ENCODE measurements around the gene ROBO1. TPM values are rescaled to one million over a fixed set of nuclear protein-coding genes. Genes with fewer than 3 reads are reported as not detected.

Gene ROBO1
- total RNA-seq, 1 donor: 88.5 TPM

DNA sequence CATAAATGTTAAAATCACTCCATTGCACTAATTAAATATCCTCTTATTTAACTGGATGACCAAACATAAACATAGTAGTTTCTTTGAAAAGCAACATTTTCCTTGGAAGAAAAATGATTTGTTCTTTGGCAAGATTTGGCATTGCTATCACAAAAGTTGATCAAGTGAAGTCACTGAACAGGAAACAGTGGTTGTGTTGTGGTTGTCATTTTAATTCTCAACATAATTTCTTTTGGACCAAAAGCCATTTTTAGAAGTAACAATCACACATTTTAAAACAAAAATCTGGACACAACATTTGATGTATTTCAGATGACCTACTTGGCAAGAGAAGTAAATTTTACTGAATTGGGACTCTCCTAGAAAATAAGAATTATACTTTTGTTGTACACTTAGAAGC, 872.3 kb downstream of the ROBO1 start:
- TF ChIP-seq, protein P1, sequence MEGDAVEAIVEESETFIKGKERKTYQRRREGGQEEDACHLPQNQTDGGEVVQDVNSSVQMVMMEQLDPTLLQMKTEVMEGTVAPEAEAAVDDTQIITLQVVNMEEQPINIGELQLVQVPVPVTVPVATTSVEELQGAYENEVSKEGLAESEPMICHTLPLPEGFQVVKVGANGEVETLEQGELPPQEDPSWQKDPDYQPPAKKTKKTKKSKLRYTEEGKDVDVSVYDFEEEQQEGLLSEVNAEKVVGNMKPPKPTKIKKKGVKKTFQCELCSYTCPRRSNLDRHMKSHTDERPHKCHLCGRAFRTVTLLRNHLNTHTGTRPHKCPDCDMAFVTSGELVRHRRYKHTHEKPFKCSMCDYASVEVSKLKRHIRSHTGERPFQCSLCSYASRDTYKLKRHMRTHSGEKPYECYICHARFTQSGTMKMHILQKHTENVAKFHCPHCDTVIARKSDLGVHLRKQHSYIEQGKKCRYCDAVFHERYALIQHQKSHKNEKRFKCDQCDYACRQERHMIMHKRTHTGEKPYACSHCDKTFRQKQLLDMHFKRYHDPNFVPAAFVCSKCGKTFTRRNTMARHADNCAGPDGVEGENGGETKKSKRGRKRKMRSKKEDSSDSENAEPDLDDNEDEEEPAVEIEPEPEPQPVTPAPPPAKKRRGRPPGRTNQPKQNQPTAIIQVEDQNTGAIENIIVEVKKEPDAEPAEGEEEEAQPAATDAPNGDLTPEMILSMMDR (IDR thresholded peaks at IDR 0.05; ENCODE audit: insufficient read depth, low read depth, low read length): no peak
- DNase-seq (ENCODE audit: low read depth): no peak
- H3K4me3 ChIP-seq (ENCODE audit: low read depth, low read length): no peak overlapping the region

DNA sequence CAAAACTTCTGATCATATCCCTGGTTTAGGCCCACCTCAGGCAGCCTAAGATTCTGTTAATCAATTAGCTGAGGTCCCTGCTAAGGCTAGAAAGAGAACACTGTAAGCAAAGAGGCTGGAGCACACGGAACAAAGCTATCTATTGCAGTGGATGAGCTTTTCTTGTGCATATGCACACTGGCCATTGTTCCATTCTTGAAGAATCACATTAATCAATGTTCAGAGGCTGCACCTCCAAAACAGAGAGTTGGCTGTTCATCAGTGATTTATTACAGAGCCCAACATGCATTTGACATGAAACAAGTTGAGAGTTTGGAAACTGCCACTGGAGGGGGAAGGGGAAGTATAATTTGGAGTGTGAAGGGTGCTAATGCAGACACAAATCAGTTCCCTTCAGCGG, 873.0 kb downstream of the ROBO1 start:
- no peak for DNase-seq (ENCODE audit: low read depth)

DNA sequence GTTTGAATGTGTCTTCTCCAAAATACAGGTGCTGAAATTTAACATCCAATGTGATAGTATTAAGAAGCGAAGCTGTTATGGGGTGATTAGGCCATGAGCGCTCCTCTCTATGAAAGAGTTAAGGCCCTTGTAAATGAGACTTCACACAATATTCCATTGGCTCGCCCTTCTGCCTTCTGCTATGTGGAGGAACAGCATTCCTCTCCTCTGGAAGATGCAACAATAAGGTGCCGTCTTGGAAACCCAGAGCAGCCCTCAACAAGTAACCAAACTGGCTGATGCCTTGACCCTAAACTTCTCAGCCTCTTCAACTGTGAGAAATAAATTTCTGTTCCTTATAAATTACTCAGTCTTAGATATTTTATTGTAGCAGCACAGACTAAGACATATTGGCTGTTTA, 874.6 kb downstream of the ROBO1 start:
- TF ChIP-seq, protein P1 (IDR thresholded peaks at IDR 0.05; ENCODE audit: insufficient read depth, low read depth, low read length): no peak
- no peak overlapping the region for H3K4me3 ChIP-seq (ENCODE audit: low read depth, low read length)
- no peak for DNase-seq (ENCODE audit: low read depth)

More for the DNA sequence above, 873.0 kb downstream of the ROBO1 start:
- TF ChIP-seq, protein P1 (IDR thresholded peaks at IDR 0.05; ENCODE audit: insufficient read depth, low read depth, low read length): no peak
- H3K4me3 ChIP-seq (ENCODE audit: low read depth, low read length): no peak overlapping the region

DNA sequence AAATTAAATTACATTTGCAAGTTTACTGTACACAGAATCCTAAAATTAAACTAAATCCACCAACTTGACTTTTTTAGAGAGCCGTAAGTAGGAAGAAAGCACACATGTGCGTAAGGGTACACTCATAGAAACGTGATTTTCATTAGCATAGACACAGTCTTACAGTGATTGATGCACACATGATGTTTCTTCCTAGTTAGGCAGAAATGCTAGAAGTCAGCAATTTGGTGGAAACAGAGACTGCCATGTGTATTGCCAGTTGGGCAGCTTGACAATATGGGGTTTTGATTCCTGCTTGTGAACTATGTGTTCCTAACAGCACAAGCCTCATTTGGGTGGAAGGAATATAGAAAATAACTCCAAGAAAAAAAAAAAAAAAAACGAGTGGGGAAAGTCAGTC, 878.5 kb downstream of the ROBO1 start:
- TF ChIP-seq, protein P1 (IDR thresholded peaks at IDR 0.05; ENCODE audit: insufficient read depth, low read depth, low read length): no peak
- no peak overlapping the region for H3K4me3 ChIP-seq (ENCODE audit: low read depth, low read length)
- no peak for DNase-seq (ENCODE audit: low read depth)

DNA sequence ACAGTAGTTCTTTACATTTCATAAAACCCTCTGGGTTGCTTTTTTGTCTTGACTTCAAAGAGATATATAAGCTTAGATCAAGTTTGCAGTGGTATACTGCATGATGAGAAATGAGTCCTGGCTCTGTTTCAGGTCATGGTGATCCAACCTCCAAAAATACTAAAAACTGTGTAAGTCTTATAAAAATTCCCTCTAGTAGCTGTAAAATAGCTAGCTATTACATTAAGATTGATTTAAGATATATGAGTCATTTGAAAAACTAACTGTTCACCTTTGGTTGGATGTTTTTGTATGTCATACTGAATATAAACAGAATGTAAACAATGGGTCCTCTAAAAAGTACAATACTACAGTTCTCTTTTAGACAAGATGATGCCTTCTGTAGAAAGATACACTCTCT, 879.2 kb downstream of the ROBO1 start:
- no peak for DNase-seq (ENCODE audit: low read depth)

DNA sequence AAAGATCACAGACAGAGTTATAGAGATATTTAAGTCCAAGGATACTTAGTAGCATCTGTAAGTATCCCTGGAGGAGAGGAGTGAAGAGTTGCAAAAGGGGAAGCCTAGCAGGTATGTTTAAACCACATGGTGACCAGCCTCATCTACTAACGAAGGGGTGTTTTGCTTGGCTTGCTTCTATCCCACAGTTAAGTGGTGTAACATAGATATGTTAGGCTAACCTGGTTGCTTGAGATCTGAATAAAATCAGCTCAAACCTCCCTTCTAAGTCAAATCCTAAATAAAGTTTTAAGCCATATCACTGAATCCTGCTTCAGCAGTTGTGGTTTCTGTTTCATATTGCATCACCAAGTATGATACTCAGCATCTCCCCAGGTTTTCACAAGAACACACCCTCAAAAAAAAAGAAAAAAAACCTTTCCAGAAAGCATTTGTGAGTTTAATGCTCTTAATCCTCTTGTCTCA, 880.2 kb downstream of the ROBO1 start:
- no peak for DNase-seq (ENCODE audit: low read depth)

More for the DNA sequence above, 879.2 kb downstream of the ROBO1 start:
- H3K4me3 ChIP-seq (ENCODE audit: low read depth, low read length): no peak overlapping the region
- TF ChIP-seq, protein P1 (IDR thresholded peaks at IDR 0.05; ENCODE audit: insufficient read depth, low read depth, low read length): no peak

More for the DNA sequence above, 880.2 kb downstream of the ROBO1 start:
- TF ChIP-seq, protein P1 (IDR thresholded peaks at IDR 0.05; ENCODE audit: insufficient read depth, low read depth, low read length): no peak
- no peak overlapping the region for H3K4me3 ChIP-seq (ENCODE audit: low read depth, low read length)
